Measurements from ENCODE around the gene BAG1.

DNA sequence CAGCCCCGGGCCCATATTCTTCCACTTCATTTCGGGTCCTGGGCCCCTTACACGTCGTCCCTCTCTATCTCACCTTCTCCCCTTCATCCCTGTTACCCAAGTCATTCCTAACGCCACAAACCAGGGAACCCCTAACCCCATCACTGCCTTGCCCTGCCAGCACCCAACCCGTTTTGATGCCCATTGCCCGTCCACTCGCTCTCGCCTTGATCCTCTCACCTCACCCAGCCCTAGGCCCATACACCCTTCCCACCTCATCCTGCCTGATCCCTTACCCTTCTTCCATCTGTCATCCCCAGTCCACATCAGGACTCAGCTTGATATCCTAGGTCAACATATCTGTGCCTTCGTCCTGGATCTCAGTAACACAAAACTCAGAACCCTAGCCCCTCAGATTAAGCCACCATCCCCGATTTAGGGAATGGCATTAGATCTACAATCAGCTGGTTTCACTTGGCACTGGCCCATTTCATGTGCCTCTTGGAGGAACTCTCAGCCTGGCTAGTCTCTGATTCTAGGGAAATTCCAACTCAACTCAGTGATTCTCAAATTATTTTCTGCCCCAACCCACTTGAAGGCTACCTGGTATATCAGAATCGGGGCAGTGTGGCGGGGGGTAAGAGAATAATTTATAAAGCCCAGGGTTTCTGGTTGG, 830 bp upstream of the BAG1 start:
- no peak for TF ChIP-seq POLR2A (IDR thresholded peaks at IDR 0.05)
- TF ChIP-seq, protein P1, sequence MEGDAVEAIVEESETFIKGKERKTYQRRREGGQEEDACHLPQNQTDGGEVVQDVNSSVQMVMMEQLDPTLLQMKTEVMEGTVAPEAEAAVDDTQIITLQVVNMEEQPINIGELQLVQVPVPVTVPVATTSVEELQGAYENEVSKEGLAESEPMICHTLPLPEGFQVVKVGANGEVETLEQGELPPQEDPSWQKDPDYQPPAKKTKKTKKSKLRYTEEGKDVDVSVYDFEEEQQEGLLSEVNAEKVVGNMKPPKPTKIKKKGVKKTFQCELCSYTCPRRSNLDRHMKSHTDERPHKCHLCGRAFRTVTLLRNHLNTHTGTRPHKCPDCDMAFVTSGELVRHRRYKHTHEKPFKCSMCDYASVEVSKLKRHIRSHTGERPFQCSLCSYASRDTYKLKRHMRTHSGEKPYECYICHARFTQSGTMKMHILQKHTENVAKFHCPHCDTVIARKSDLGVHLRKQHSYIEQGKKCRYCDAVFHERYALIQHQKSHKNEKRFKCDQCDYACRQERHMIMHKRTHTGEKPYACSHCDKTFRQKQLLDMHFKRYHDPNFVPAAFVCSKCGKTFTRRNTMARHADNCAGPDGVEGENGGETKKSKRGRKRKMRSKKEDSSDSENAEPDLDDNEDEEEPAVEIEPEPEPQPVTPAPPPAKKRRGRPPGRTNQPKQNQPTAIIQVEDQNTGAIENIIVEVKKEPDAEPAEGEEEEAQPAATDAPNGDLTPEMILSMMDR (IDR thresholded peaks at IDR 0.05): no peak

Measured in upper lobe of left lung (tissue), 4 donors.